ENCODE data around the gene PSENEN.

Gene PSENEN

DNA sequence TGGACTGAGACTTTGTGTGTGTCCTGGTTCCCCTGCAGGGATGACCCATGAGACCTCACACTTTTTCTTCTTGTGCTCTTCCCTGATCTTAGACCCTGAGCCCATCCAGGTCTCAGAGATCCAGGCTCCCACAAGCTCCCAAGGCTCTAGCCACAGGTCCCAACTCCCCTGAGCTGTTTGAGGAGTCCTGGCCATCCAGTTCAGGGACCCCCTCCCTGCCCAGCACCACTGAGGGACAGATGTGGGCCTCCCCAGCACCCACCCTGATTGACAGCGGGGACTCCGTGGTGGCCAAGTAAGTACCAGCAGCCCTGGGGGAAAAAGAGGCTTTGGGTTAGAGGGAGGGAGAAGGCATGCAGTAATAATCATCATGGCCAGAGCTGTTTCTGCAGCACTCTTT lies 14.2 kb downstream of the PSENEN start:
- WGBS (ENCODE audit: extremely low coverage, insufficient coverage, low lambda C conversion rate) = no CpG with 5 or more reads among the region's 2 CpGs

GRCh38 chr19:35760711-35761349 lies 15.4 kb downstream of the PSENEN start:
- no peak overlapping the region for H3K27ac ChIP-seq (ENCODE audit: low read depth, low read length)
- no peak overlapping the region for H3K4ac ChIP-seq (ENCODE audit: low read depth, low read length)
- H3K4me1 ChIP-seq (ENCODE audit: control insufficient read depth, low read depth, low read length) = no peaks in the 10 kb centered on the region
- H4K5ac ChIP-seq (ENCODE audit: low read length) = no peak overlapping the region
- H3K27me3 ChIP-seq (ENCODE audit: insufficient read depth, low read length, poor library complexity) = no peaks in the 10 kb centered on the region
- H3K18ac ChIP-seq (ENCODE audit: low read length) = no peak overlapping the region
- no peak for DNase-seq
- H2BK15ac ChIP-seq (replicated peaks; ENCODE audit: low read depth) = no peak overlapping the region
- H3K4me3 ChIP-seq (ENCODE audit: low read length) = no peak overlapping the region
- no peak overlapping the region for H3K56ac ChIP-seq (ENCODE audit: low read length)
- no peak overlapping the region for H2BK120ac ChIP-seq (ENCODE audit: low read depth, low read length)
- no peak overlapping the region for H3K9ac ChIP-seq (ENCODE audit: low read length)
- H3K4me2 ChIP-seq (ENCODE audit: low read length) = no peak overlapping the region
- H4K8ac ChIP-seq (ENCODE audit: low read depth, low read length) = no peak overlapping the region
- H3K79me2 ChIP-seq (ENCODE audit: control insufficient read depth, insufficient read depth, low read length) = peaks cover 4% of the 10 kb centered on the region
- peaks cover 9% of the 10 kb centered on the region for H3K36me3 ChIP-seq (ENCODE audit: control insufficient read depth, insufficient read depth, low read length)
- peaks cover 9% of the 10 kb centered on the region for H3K79me1 ChIP-seq (ENCODE audit: low read length)
- H2AK5ac ChIP-seq (ENCODE audit: low read length) = no peak overlapping the region
- no peak overlapping the region for H2BK5ac ChIP-seq (ENCODE audit: low read length)
- WGBS (ENCODE audit: extremely low coverage, insufficient coverage, low lambda C conversion rate) = no CpG with 5 or more reads among the region's 4 CpGs
- no peak overlapping the region for H3K23ac ChIP-seq (ENCODE audit: low read length)

More for the DNA sequence above, 14.2 kb downstream of the PSENEN start:
- Histone ChIP-seq H3K27me3 (ENCODE audit: insufficient read depth, low read length, poor library complexity) (no peaks in the 10 kb centered on the region), H4K8ac (ENCODE audit: low read depth, low read length) (no peak overlapping the region), H3K56ac (ENCODE audit: low read length) (no peak overlapping the region), H2BK5ac (ENCODE audit: low read length) (no peak overlapping the region), H3K36me3 (ENCODE audit: control insufficient read depth, insufficient read depth, low read length) (peaks cover 6% of the 10 kb centered on the region), H3K79me2 (ENCODE audit: control insufficient read depth, insufficient read depth, low read length) (peaks cover 4% of the 10 kb centered on the region), H3K18ac (ENCODE audit: low read length) (no peak overlapping the region), H2BK120ac (ENCODE audit: low read depth, low read length) (no peak overlapping the region), H3K4me3 (ENCODE audit: low read length) (no peak overlapping the region), H3K23ac (ENCODE audit: low read length) (no peak overlapping the region), H3K79me1 (ENCODE audit: low read length) (peaks cover 9% of the 10 kb centered on the region), H3K27ac (ENCODE audit: low read depth, low read length) (no peak overlapping the region), H2AK5ac (ENCODE audit: low read length) (no peak overlapping the region), H3K4me2 (ENCODE audit: low read length) (no peak overlapping the region), H4K5ac (ENCODE audit: low read length) (no peak overlapping the region), H3K4ac (ENCODE audit: low read depth, low read length) (no peak overlapping the region), H3K4me1 (ENCODE audit: control insufficient read depth, low read depth, low read length) (no peaks in the 10 kb centered on the region), H2BK15ac (replicated peaks; ENCODE audit: low read depth) (no peak overlapping the region), H3K9ac (ENCODE audit: low read length) (no peak overlapping the region)
- DNase-seq = no peak

- Histone ChIP-seq H4K5ac (ENCODE audit: low read length) (no peak overlapping the region), H3K9ac (ENCODE audit: low read length) (no peak overlapping the region), H4K8ac (ENCODE audit: low read depth, low read length) (no peak overlapping the region), H3K23ac (ENCODE audit: low read length) (no peak overlapping the region), H3K79me2 (ENCODE audit: control insufficient read depth, insufficient read depth, low read length) (peaks cover 2% of the 10 kb centered on the region), H3K4me1 (ENCODE audit: control insufficient read depth, low read depth, low read length) (no peaks in the 10 kb centered on the region), H3K36me3 (ENCODE audit: control insufficient read depth, insufficient read depth, low read length) (peaks cover 11% of the 10 kb centered on the region), H3K4me3 (ENCODE audit: low read length) (no peak overlapping the region), H2AK5ac (ENCODE audit: low read length) (no peak overlapping the region), H3K56ac (ENCODE audit: low read length) (no peak overlapping the region), H3K79me1 (ENCODE audit: low read length) (peaks cover 2% of the 10 kb centered on the region), H3K27ac (ENCODE audit: low read depth, low read length) (no peak overlapping the region), H2BK120ac (ENCODE audit: low read depth, low read length) (no peak overlapping the region), H3K18ac (ENCODE audit: low read length) (no peak overlapping the region), H2BK5ac (ENCODE audit: low read length) (no peak overlapping the region), H3K4me2 (ENCODE audit: low read length) (no peak overlapping the region), H2BK15ac (replicated peaks; ENCODE audit: low read depth) (no peak overlapping the region), H3K4ac (ENCODE audit: low read depth, low read length) (no peak overlapping the region), H3K27me3 (ENCODE audit: insufficient read depth, low read length, poor library complexity) (no peaks in the 10 kb centered on the region)
- DNase-seq = no peak
- WGBS (ENCODE audit: extremely low coverage, insufficient coverage, low lambda C conversion rate) = no CpG with 5 or more reads among the region's 17 CpGs
These were observed 19.2 kb downstream of the PSENEN start for GRCh38 chr19:35764432-35765315.

- Histone ChIP-seq H2BK120ac (ENCODE audit: low read depth, low read length) (no peak overlapping the region), H3K23ac (ENCODE audit: low read length) (no peak overlapping the region), H3K36me3 (ENCODE audit: control insufficient read depth, insufficient read depth, low read length) (peaks cover 7% of the 10 kb centered on the region), H2BK5ac (ENCODE audit: low read length) (no peak overlapping the region), H3K4me2 (ENCODE audit: low read length) (no peak overlapping the region), H3K79me1 (ENCODE audit: low read length) (no peaks in the 10 kb centered on the region), H3K79me2 (ENCODE audit: control insufficient read depth, insufficient read depth, low read length) (no peaks in the 10 kb centered on the region), H3K9ac (ENCODE audit: low read length) (no peak overlapping the region), H3K27me3 (ENCODE audit: insufficient read depth, low read length, poor library complexity) (no peaks in the 10 kb centered on the region), H2AK5ac (ENCODE audit: low read length) (no peak overlapping the region), H4K8ac (ENCODE audit: low read depth, low read length) (no peak overlapping the region), H3K4ac (ENCODE audit: low read depth, low read length) (no peak overlapping the region), H3K4me1 (ENCODE audit: control insufficient read depth, low read depth, low read length) (no peaks in the 10 kb centered on the region), H3K4me3 (ENCODE audit: low read length) (no peak overlapping the region), H4K5ac (ENCODE audit: low read length) (no peak overlapping the region), H2BK15ac (replicated peaks; ENCODE audit: low read depth) (no peak overlapping the region), H3K18ac (ENCODE audit: low read length) (no peak overlapping the region), H3K56ac (ENCODE audit: low read length) (no peak overlapping the region), H3K27ac (ENCODE audit: low read depth, low read length) (no peak overlapping the region)
- DNase-seq = no peak
- no CpG with 5 or more reads among the region's 11 CpGs for WGBS (ENCODE audit: extremely low coverage, insufficient coverage, low lambda C conversion rate)
These were observed 21.2 kb downstream of the PSENEN start for GRCh38 chr19:35766571-35767104.

- Histone ChIP-seq H2AK5ac (ENCODE audit: low read length) (no peak overlapping the region), H3K27me3 (ENCODE audit: insufficient read depth, low read length, poor library complexity) (no peaks in the 10 kb centered on the region), H3K4me3 (ENCODE audit: low read length) (no peak overlapping the region), H2BK5ac (ENCODE audit: low read length) (no peak overlapping the region), H3K9ac (ENCODE audit: low read length) (peak overlapping the region; percentile 45), H3K27ac (ENCODE audit: low read depth, low read length) (no peak overlapping the region), H3K4ac (ENCODE audit: low read depth, low read length) (no peak overlapping the region), H3K4me1 (ENCODE audit: control insufficient read depth, low read depth, low read length) (no peaks in the 10 kb centered on the region), H3K23ac (ENCODE audit: low read length) (no peak overlapping the region), H3K36me3 (ENCODE audit: control insufficient read depth, insufficient read depth, low read length) (peaks cover 5% of the 10 kb centered on the region), H3K18ac (ENCODE audit: low read length) (no peak overlapping the region), H3K79me1 (ENCODE audit: low read length) (no peaks in the 10 kb centered on the region), H3K79me2 (ENCODE audit: control insufficient read depth, insufficient read depth, low read length) (no peaks in the 10 kb centered on the region), H3K4me2 (ENCODE audit: low read length) (no peak overlapping the region), H3K56ac (ENCODE audit: low read length) (peak overlapping the region; percentile 37), H4K8ac (ENCODE audit: low read depth, low read length) (no peak overlapping the region), H4K5ac (ENCODE audit: low read length) (no peak overlapping the region), H2BK120ac (ENCODE audit: low read depth, low read length) (no peak overlapping the region), H2BK15ac (replicated peaks; ENCODE audit: low read depth) (no peak overlapping the region)
- WGBS (ENCODE audit: extremely low coverage, insufficient coverage, low lambda C conversion rate) = no CpG with 5 or more reads among the region's 34 CpGs
- DNase-seq = peak; percentile 92
These were observed 22.0 kb downstream of the PSENEN start for GRCh38 chr19:35767288-35768081.
